IMR-90 (cell line): Measurements from ENCODE around the gene PSMG4. TPM values are rescaled to one million over a fixed set of nuclear protein-coding genes. Genes with fewer than 3 reads are reported as not detected.

Experiments
- ATAC-seq: fragments of 200-7000 bp; cut with Tn5 transposase; 2 replicates; pipeline ENCODE4 v1.9.1; 2020; ENCODE audit warnings: low read depth, mild to moderate bottlenecking, moderate library complexity
- BruUV-seq: library from RNA; stranded (reverse); fragments of 400-500 nt; replicated peaks from 2 replicates; lab custom pipeline; 2021; lab: Mats Ljungman, UMichigan
- CTCF ChIA-PET: fragments of 300-600 bp; formaldehyde crosslinking; extraction: SDS; loops from one replicate; lab custom pipeline; 2021; ENCODE audit warnings: antibody characterized with exemption; lab: Yijun Ruan, JAX
- POLR2A ChIA-PET: fragments of 300-600 bp; sonication (Branson Sonifier 250); formaldehyde crosslinking; loops from one replicate; lab custom pipeline; 2022; ENCODE audit warnings: antibody characterized with exemption; ENCODE audit not compliant: unreplicated experiment; lab: Charles Lee
- DNase-seq: peaks from one replicate; pipeline ENCODE4 v3.0.0; 2013
- H2AFZ ChIP-seq: replicated peaks from 2 replicates; pipeline ENCODE3; 2013; ENCODE audit warnings: low read length, mild to moderate bottlenecking; ENCODE audit not compliant: poor library complexity
- H2AK5ac ChIP-seq: 2 replicates; pipeline ENCODE4 v1.6.1; 2013; ENCODE audit warnings: low read depth, low read length, inconsistent platforms
- H2AK9ac ChIP-seq: replicated peaks from 2 replicates; pipeline ENCODE3; 2013; ENCODE audit warnings: mild to moderate bottlenecking, low read depth, low read length, moderate library complexity; ENCODE audit not compliant: poor library complexity
- H2BK120ac ChIP-seq: 2 replicates; pipeline ENCODE4 v1.6.1; 2013; ENCODE audit warnings: low read depth, low read length, inconsistent platforms
- H2BK15ac ChIP-seq: 3 replicates; pipeline ENCODE4 v1.6.1; 2013; ENCODE audit warnings: low read depth, low read length, inconsistent platforms
- H2BK20ac ChIP-seq: 2 replicates; pipeline ENCODE4 v1.6.1; 2013; ENCODE audit warnings: low read depth, mild to moderate bottlenecking, inconsistent platforms, low read length, moderate library complexity
- H2BK5ac ChIP-seq: 2 replicates; pipeline ENCODE4 v1.6.1; 2013; ENCODE audit warnings: mild to moderate bottlenecking, low read depth, low read length, inconsistent platforms; ENCODE audit not compliant: poor library complexity, severe bottlenecking
- H3K14ac ChIP-seq: replicated peaks from 2 replicates; pipeline ENCODE4 v1.6.1; 2013; ENCODE audit warnings: low read depth, low read length, inconsistent platforms
- H3K18ac ChIP-seq: 2 replicates; pipeline ENCODE4 v1.6.1; 2013; ENCODE audit warnings: low read depth, low read length, control low read depth
- H3K23ac ChIP-seq: 2 replicates; pipeline ENCODE4 v1.6.1; 2013; ENCODE audit warnings: low read depth, low read length, inconsistent platforms
- H3K27ac ChIP-seq: 2 replicates; pipeline ENCODE4 v1.5.1; 2013; ENCODE audit warnings: mild to moderate bottlenecking, control low read depth, low read length; ENCODE audit not compliant: insufficient read depth
- H3K27me3 ChIP-seq: 2 replicates; pipeline ENCODE4 v1.6.1; 2013; ENCODE audit warnings: low read length; ENCODE audit not compliant: control insufficient read depth, insufficient read depth
- H3K36me3 ChIP-seq: 2 replicates; pipeline ENCODE4 v1.6.1; 2013; ENCODE audit warnings: low read length, mixed read lengths; ENCODE audit not compliant: control insufficient read depth, insufficient read depth
- H3K4ac ChIP-seq: 2 replicates; pipeline ENCODE4 v1.6.1; 2013; ENCODE audit warnings: low read depth, low read length, inconsistent platforms
- H3K4me1 ChIP-seq: 2 replicates; pipeline ENCODE4 v1.6.1; 2013; ENCODE audit warnings: low read length, mixed read lengths; ENCODE audit not compliant: control insufficient read depth, insufficient read depth
- H3K4me2 ChIP-seq: 2 replicates; pipeline ENCODE4 v1.6.1; 2013; ENCODE audit warnings: low read depth, mild to moderate bottlenecking, control low read depth, low read length, moderate library complexity
- H3K4me3 ChIP-seq: 2 replicates; pipeline ENCODE4 v1.5.1; 2013; ENCODE audit warnings: low read depth, mild to moderate bottlenecking, control low read depth, low read length, moderate library complexity; ENCODE audit not compliant: insufficient read depth
- H3K56ac ChIP-seq: 2 replicates; pipeline ENCODE4 v1.6.1; 2013; ENCODE audit warnings: low read length, inconsistent platforms; ENCODE audit not compliant: insufficient read depth; ENCODE audit errors: extremely low read depth
- H3K79me1 ChIP-seq, 2 experiments: 2 replicates each; pipeline ENCODE4 v1.6.1; 2013; ENCODE audit warnings: low read length in 2 of 2, inconsistent platforms in 1 of 2, low read depth in 1 of 2
- H3K9ac ChIP-seq: 2 replicates; pipeline ENCODE4 v1.6.1; 2013; ENCODE audit warnings: low read depth, low read length, control low read depth
- H3K9me1 ChIP-seq: 2 replicates; pipeline ENCODE4 v1.6.1; 2013; ENCODE audit warnings: low read length, inconsistent platforms; ENCODE audit not compliant: insufficient read depth
- H3K9me3 ChIP-seq: 2 replicates; pipeline ENCODE4 v1.6.1; 2013; ENCODE audit warnings: low read length; ENCODE audit not compliant: control insufficient read depth, insufficient read depth
- H4K20me1 ChIP-seq: 2 replicates; pipeline ENCODE4 v1.6.1; 2013; ENCODE audit warnings: low read length, inconsistent platforms; ENCODE audit not compliant: insufficient read depth
- H4K5ac ChIP-seq: 2 replicates; pipeline ENCODE4 v1.6.1; 2013; ENCODE audit warnings: mild to moderate bottlenecking, low read depth, low read length, control low read depth
- H4K8ac ChIP-seq, 2 experiments: 2 replicates each; pipeline ENCODE4 v1.6.1; 2013; ENCODE audit warnings: low read depth in 2 of 2, low read length in 2 of 2, control low read depth in 1 of 2, inconsistent platforms in 1 of 2
- H4K91ac ChIP-seq: 2 replicates; pipeline ENCODE4 v1.6.1; 2013; ENCODE audit warnings: low read depth, low read length, inconsistent platforms; ENCODE audit not compliant: insufficient read depth
- CEBPB ChIP-seq: IDR thresholded peaks from 2 replicates; pipeline ENCODE4 v1.6.1; 2012; ENCODE audit warnings: low read depth, low read length, improper control_type of control experiment
- CHD1 ChIP-seq: IDR thresholded peaks from 2 replicates; pipeline ENCODE4 v1.6.1; 2012; ENCODE audit warnings: low read depth, low read length, improper control_type of control experiment
- CTCF ChIP-seq: conservative IDR thresholded peaks from 2 replicates; pipeline ENCODE4 v1.5.1; 2012; ENCODE audit warnings: mild to moderate bottlenecking, low read depth, low read length, improper control_type of control experiment
- ELK1 ChIP-seq: fragments of 150-350 bp; IDR thresholded peaks from 2 replicates; pipeline ENCODE4 v1.6.1; 2016; ENCODE audit warnings: low read depth, mild to moderate bottlenecking, low read length, moderate library complexity, borderline replicate concordance
- MXI1 ChIP-seq: IDR thresholded peaks from 2 replicates; pipeline ENCODE4 v1.6.1; 2012; ENCODE audit warnings: low read depth, mild to moderate bottlenecking, low read length, moderate library complexity, borderline replicate concordance
- NFE2L2 ChIP-seq: fragments of 150-350 bp; IDR thresholded peaks from 2 replicates; pipeline ENCODE4 v1.6.1; 2016; ENCODE audit warnings: low read depth, mild to moderate bottlenecking, low read length
- POLR2A ChIP-seq: IDR thresholded peaks from 2 replicates; pipeline ENCODE4 v1.6.1; 2012; ENCODE audit warnings: mild to moderate bottlenecking, low read depth, low read length
- RCOR1 ChIP-seq: IDR thresholded peaks from 2 replicates; pipeline ENCODE4 v1.6.1; 2012; ENCODE audit warnings: mild to moderate bottlenecking, low read length, improper control_type of control experiment; ENCODE audit not compliant: insufficient replicate concordance
- SMC3 ChIP-seq: fragments of 150-350 bp; IDR thresholded peaks from 2 replicates; pipeline ENCODE4 v1.6.1; 2016; ENCODE audit warnings: low read depth, mild to moderate bottlenecking, antibody characterized with exemption, low read length, moderate library complexity
- WGBS, 2 experiments: methylation state at CpG; one replicate each; pipeline versions ENCODE4 v1.1.5 to v1.1.7; 2013; ENCODE audit warnings: missing lambda C conversion rate in 2 of 2; ENCODE audit not compliant: insufficient read length in 1 of 2; ENCODE audit errors: extremely low coverage in 2 of 2; 5-methylcytosine and 5-hydroxymethylcytosine counted together
- dilution Hi-C: fragments of 300-500 bp; cut with HindIII; formaldehyde crosslinking; loops from one replicate; pipeline ENCODE4 v1.14.3; 2018; ENCODE audit warnings: low sequenced_read_pairs; ENCODE audit not compliant: unreplicated experiment
- in situ Hi-C: fragments of 300-500 bp; cut with MboI; formaldehyde crosslinking; loops from 3 replicates; pipeline ENCODE4 v1.14.3; 2019; ENCODE audit warnings: low sequenced_read_pairs, inconsistent platforms, mixed read lengths
- intact Hi-C: fragments of 100-400 bp; cut with micrococcal nuclease; formaldehyde crosslinking; loops from 2 replicates; pipeline ENCODE4 v1.10.0; 2022
- polyA plus RNA-seq, 3 experiments: library from polyadenylated mRNA; depleted of rRNA; stranded (reverse); fragments of >200 nt; gene quantifications; 2 replicates each; pipeline ENCODE4 v1.2.3, GENCODE V29; 2012; ENCODE audit warnings: low replicate concordance in 1 of 3
- total RNA-seq: library from RNA; depleted of rRNA; stranded (reverse); fragments of >200 nt; gene quantifications from 2 replicates; pipeline ENCODE4 v1.2.3, GENCODE V29; 2012

Gene PSMG4
- total and polyA plus RNA-seq, 2 of the 4 experiments (the other 2 are of a cell fraction): 5.6 to 13.4 TPM

GRCh38 chr6:3303795-3304411 is 45.2 kb downstream of the PSMG4 start:
- POLR2A ChIA-PET: no interaction called here

More at GRCh38 chr6:3303795-3304411, 45.2 kb downstream of the PSMG4 start:
- Histone ChIP-seq H2BK5ac (no peak overlapping the region), H3K9ac (no peak overlapping the region), H3K4me3 (no peak overlapping the region), H4K91ac (no peak overlapping the region), H4K20me1 (no peaks in the 10 kb centered on the region), H2BK120ac (no peak overlapping the region), H2BK15ac (no peak overlapping the region), H3K18ac (no peak overlapping the region), H4K5ac (no peak overlapping the region), H2BK20ac (no peak overlapping the region), H3K27ac (no peak overlapping the region), H3K27me3 (peaks cover 23% of the 10 kb centered on the region), H3K4ac (no peak overlapping the region), H2AK5ac (no peak overlapping the region), H3K9me1 (no peaks in the 10 kb centered on the region), H3K36me3 (no peaks in the 10 kb centered on the region), H3K56ac (no peak overlapping the region), H3K79me1 (no peaks in the 10 kb centered on the region), H3K4me2 (no peak overlapping the region), H3K23ac (no peak overlapping the region), H2AFZ (no peak overlapping the region), H3K14ac (no peak overlapping the region), H4K8ac (no peak overlapping the region), H3K4me1 (no peaks in the 10 kb centered on the region), H3K9me3 (peaks cover 12% of the 10 kb centered on the region), H2AK9ac (no peak overlapping the region)
- DNase-seq (no peak), ATAC-seq (no peak)
- WGBS, 2 experiments: no CpG with 5 or more reads among the region's 3 CpGs
- BruUV-seq: no TSS peak
- no peak for TF ChIP-seq NFE2L2
- TF ChIP-seq CEBPB: no peak
- TF ChIP-seq MXI1: no peak
- no peak for TF ChIP-seq ELK1
- TF ChIP-seq CHD1: no peak
- TF ChIP-seq RCOR1: no peak
- no peak for TF ChIP-seq CTCF
- TF ChIP-seq SMC3: no peak
- TF ChIP-seq POLR2A: no peak
- dilution Hi-C loops: no loop called here
- CTCF ChIA-PET: no interaction called here
- in situ Hi-C loops: no loop called here
- intact Hi-C loops: no loop called here
